Heart left ventricle (tissue), 16 donors: ENCODE data around the gene ATG4A. TPM values are rescaled to one million over a fixed set of nuclear protein-coding genes. Genes with fewer than 3 reads are reported as not detected.

Experiments
- ATAC-seq, 4 donors: fragments of 200-7000 bp; cut with Tn5 transposase; one replicate each; pipeline ENCODE4 v1.9.1; 2020 to 2022; ENCODE audit warnings: moderate library complexity in 4 of 4, mild to moderate bottlenecking in 3 of 4, moderate number of reproducible peaks in 1 of 4
- DNase-seq, 5 donors: peaks; one replicate each; pipeline ENCODE4 v3.0.0-alpha.2; 2020
- H3K27ac ChIP-seq, 12 donors: fragments of 200-600 bp; sonication (generic) in 4 of 12; one replicate each; pipeline versions ENCODE4 v1.5.0 to v1.8.0; 2016 to 2022; ENCODE audit warnings: mild to moderate bottlenecking in 2 of 12
- H3K27me3 ChIP-seq, 9 donors: fragments of 200-600 bp; sonication (generic) in 2 of 9; one replicate each; pipeline versions ENCODE4 v1.5.1 to v1.8.0; 2016 to 2022; ENCODE audit warnings: mild to moderate bottlenecking in 3 of 9
- H3K36me3 ChIP-seq, 9 donors: fragments of 200-600 bp; sonication (generic) in 2 of 9; one replicate each; pipeline versions ENCODE4 v1.5.0 to v1.8.0; 2018 to 2022; ENCODE audit warnings: mild to moderate bottlenecking in 2 of 9
- H3K4me1 ChIP-seq, 12 donors: fragments of 200-600 bp; sonication (generic) in 4 of 12; one replicate each; pipeline versions ENCODE4 v1.5.0 to v1.8.0; 2016 to 2022; ENCODE audit warnings: mild to moderate bottlenecking in 3 of 12
- H3K4me3 ChIP-seq, 12 donors: fragments of 200-600 bp; sonication (generic) in 4 of 12; one replicate each; pipeline versions ENCODE4 v1.5.0 to v1.8.0; 2017 to 2022; ENCODE audit warnings: mild to moderate bottlenecking in 9 of 12, moderate library complexity in 4 of 12
- H3K9me3 ChIP-seq, 12 donors: fragments of 200-600 bp; sonication (generic) in 4 of 12; one replicate each; pipeline versions ENCODE4 v1.5.0 to v1.8.0; 2016 to 2022; ENCODE audit warnings: mild to moderate bottlenecking in 1 of 12
- POLR2A ChIP-seq, 2 donors: fragments of 450-650 bp; IDR thresholded peaks; one replicate each; pipeline ENCODE4 v1.6.1; 2017; ENCODE audit warnings: antibody characterized with exemption in 2 of 2, mild to moderate bottlenecking in 2 of 2, moderate library complexity in 2 of 2
- WGBS, 4 donors: extraction: QIAGEN DNeasy Blood & Tissue Kit in 2 of 4; methylation state at CpG; one replicate each; pipeline versions ENCODE4 v1.1.5 to v1.1.7; 2013 to 2018; 5-methylcytosine and 5-hydroxymethylcytosine counted together
- intact Hi-C, 10 donors: fragments of 100-400 bp; cut with DNase I; formaldehyde crosslinking; loops; one replicate each; pipeline versions ENCODE4 v1.11.1 to v1.14.2; 2022
- polyA plus RNA-seq, 2 donors: library from polyadenylated mRNA; stranded (reverse); fragments of 200-250 nt; gene quantifications; one replicate each; pipeline ENCODE4 v1.2.3, GENCODE V29; 2013
- total RNA-seq, 9 donors: library from RNA; depleted of rRNA in 2 of 9; stranded (reverse); fragments of >200 nt in 2 of 9; fragmentation: NEBNext Ultra II Directional in 3 of 9; extraction: Animal tissue kit (Norgen Biotek cat#: 25700) in 3 of 9; gene quantifications; one replicate each; pipeline versions ENCODE4 v1.1.0 to v1.2.4, GENCODE V29; 2016 to 2023
- TF ChIP-seq, protein P1 (sequence below), 12 donors: fragments of 200-600 bp; sonication (generic) in 4 of 12; IDR thresholded peaks; one replicate each; pipeline versions ENCODE4 v1.5.0 to v1.8.0; 2018 to 2022; ENCODE audit warnings: antibody characterized with exemption in 12 of 12, mild to moderate bottlenecking in 5 of 12
- donor health status: ischemic (EF 13 %, LVEDD 7.1; RV severe dilation, severe dysfunction).
- donor health status: healthy with polysubstance abuse.
- donor health status: DM: no; HTN: yes; CAD: no.
- donor health status: DM: no; HTN: no; CAD: no.
- donor health status: ischemic (EF 25% LVEDD 6.9; RV normal size, moderate dysfunction).
- donor health status: ischemic (EF 25% LVEDD 5.7; RV mildly dilated, moderate dysfunction).
- donor health status: healthy.
- donor health status: DM: yes; HTN: yes; CAD: no.
- donor health status: ischemic (EF 35%, LVEDD 5.7; RV mildly dilated, moderate dysfunction).
- donor health status: nonischemic (EF 11% LVEDD 7.7; RV severe dilation, severe dysfunction).
- donor health status: DM: yes; HTN: yes; CAD: no.
- donor health status: PGD.
- donor health status: ischemic (EF 29% LVEDD 5.4; RV normal size, mild dysfunction).
- donor health status: nonischemic (EF 23%, LVEDD 6.1; RV moderate dilation, normal function).

The ATG4A gene
- total and polyA plus RNA-seq, 11 donors: 11.0 to 22.7 (median 18.0) TPM

DNA sequence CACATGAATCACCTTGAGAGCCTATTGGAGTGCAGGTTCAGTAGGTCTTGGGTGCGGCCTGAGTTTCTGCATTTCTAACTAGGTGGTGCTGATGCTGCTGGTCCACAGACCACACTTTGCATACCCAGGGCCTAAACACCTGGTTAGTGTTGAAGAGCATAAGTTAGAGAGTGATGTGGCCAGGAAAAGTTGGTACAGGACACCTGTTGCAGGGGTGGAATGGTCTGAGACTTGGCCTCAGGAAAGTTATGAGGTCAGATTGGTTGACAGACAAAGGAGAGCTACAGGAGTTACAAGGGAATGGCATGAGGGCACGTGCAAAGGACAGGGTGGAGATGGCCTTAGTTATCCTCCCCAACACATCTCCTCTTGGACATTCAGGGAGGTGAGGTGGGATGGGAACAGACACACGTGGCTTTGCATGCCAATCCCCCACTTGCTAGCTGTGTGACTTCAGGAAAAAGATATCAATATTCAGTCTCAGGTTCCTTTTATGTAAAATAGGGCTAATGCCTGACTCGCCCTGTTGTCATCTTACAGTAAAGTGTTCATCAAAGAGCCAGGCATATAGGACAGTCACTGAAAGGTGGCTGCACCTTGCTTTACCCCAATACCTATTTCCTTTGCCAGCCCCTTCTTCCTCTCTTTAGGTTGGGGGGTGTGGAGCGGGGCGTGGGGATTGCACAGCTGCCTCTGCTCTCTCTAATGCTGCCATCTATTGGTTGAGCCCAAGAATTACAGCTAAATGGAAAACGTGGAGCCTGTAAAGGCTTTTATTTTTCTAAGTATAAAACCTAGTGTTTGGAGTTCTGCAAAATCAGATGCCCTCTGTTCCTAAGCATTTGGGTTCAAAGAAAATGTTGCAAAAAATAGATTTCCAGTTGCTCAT is 47.5 kb downstream of the ATG4A start:
- DNase-seq: no peak
- Histone ChIP-seq H3K27ac (no peak overlapping the region), H3K36me3 (peaks cover 0 to 59% (median 33%) of the 10 kb centered on the region in 9 donors), H3K4me1 (no peaks in the 10 kb centered on the region), H3K9me3 (no peaks in the 10 kb centered on the region), H3K4me3 (no peak overlapping the region), H3K27me3 (no peaks in the 10 kb centered on the region)
- TF ChIP-seq, protein P1, sequence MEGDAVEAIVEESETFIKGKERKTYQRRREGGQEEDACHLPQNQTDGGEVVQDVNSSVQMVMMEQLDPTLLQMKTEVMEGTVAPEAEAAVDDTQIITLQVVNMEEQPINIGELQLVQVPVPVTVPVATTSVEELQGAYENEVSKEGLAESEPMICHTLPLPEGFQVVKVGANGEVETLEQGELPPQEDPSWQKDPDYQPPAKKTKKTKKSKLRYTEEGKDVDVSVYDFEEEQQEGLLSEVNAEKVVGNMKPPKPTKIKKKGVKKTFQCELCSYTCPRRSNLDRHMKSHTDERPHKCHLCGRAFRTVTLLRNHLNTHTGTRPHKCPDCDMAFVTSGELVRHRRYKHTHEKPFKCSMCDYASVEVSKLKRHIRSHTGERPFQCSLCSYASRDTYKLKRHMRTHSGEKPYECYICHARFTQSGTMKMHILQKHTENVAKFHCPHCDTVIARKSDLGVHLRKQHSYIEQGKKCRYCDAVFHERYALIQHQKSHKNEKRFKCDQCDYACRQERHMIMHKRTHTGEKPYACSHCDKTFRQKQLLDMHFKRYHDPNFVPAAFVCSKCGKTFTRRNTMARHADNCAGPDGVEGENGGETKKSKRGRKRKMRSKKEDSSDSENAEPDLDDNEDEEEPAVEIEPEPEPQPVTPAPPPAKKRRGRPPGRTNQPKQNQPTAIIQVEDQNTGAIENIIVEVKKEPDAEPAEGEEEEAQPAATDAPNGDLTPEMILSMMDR (IDR thresholded peaks at IDR 0.05): peak; percentile 24 to 56 (median 44)
- no peak for TF ChIP-seq POLR2A (IDR thresholded peaks at IDR 0.05)
- 60 to 79% (median 70%) methylated on average over 7 of the region's 7 CpGs for WGBS, 4 donors
- ATAC-seq: peak in 2 of 4 donors; percentile 30 to 34
- intact Hi-C loops: loop anchor here in 6 of 10 donors (2.0 to 10.0 kb wide), 4 partner anchors 54 to 122 kb away; no protein-coding TSS in a partner anchor

DNA sequence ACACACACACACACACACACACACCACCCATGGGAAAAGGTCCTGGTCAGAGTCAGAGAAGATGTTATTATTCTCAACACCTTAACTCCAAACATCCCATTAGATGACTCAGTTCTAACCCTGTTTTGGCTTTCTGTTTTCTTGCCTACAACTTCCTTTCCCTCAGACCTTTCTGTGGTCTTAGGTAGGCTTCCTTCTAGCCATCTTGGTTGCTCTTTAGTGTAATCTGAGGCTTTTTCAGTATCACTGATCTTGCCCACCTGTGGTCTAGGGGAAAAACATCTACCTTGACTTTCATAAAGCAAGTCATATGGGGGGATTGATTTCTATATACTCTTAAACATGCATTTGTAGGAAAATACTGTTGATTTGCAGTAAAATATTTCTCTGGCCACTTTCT is 56.9 kb downstream of the ATG4A start:
- Histone ChIP-seq H3K36me3 (peaks cover 0 to 54% (median 22%) of the 10 kb centered on the region in 9 donors), H3K27ac (no peak overlapping the region), H3K27me3 (peaks cover 0 to 5% (median 0%) of the 10 kb centered on the region in 9 donors), H3K4me1 (no peaks in the 10 kb centered on the region), H3K4me3 (no peak overlapping the region), H3K9me3 (no peaks in the 10 kb centered on the region)
- TF ChIP-seq, protein P1 (IDR thresholded peaks at IDR 0.05): no peak
- no peak for TF ChIP-seq POLR2A (IDR thresholded peaks at IDR 0.05)
- ATAC-seq (no peak), DNase-seq (no peak)
- intact Hi-C loops: no loop called here

DNA sequence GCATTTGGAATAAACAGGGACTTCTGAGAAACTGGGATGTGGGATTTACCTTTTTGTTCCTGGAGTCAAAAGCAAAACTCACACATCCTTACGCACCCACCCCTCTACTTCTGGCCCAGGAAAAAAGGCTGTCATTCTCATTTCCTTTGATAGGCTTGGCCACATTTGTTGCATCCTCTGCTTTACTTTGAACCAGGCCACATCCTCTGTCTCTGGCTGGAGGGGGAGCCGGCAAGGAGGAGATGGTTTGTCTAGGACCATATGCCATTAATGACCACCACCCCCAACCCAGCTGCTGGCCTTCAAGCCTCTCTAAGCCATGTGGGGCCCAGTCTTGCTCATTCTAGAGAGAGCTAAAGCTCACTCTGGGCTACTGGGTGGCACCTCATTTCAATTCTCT is 64.5 kb downstream of the ATG4A start:
- Histone ChIP-seq H3K4me1 (no peaks in the 10 kb centered on the region), H3K27ac (no peak overlapping the region), H3K9me3 (no peaks in the 10 kb centered on the region), H3K36me3 (peaks cover 0 to 42% (median 19%) of the 10 kb centered on the region in 9 donors), H3K27me3 (peaks cover 0 to 4% (median 0%) of the 10 kb centered on the region in 9 donors), H3K4me3 (no peak overlapping the region)
- no peak for TF ChIP-seq POLR2A (IDR thresholded peaks at IDR 0.05)
- TF ChIP-seq, protein P1 (IDR thresholded peaks at IDR 0.05): no peak
- intact Hi-C loops: loop anchor here in 1 of 10 donors (10.0 kb wide), 1 partner anchor 59 kb away; no protein-coding TSS in a partner anchor
- 68 to 88% (median 75%) methylated on average over 2 of the region's 2 CpGs for WGBS, 4 donors
- ATAC-seq (no peak), DNase-seq (no peak)

DNA sequence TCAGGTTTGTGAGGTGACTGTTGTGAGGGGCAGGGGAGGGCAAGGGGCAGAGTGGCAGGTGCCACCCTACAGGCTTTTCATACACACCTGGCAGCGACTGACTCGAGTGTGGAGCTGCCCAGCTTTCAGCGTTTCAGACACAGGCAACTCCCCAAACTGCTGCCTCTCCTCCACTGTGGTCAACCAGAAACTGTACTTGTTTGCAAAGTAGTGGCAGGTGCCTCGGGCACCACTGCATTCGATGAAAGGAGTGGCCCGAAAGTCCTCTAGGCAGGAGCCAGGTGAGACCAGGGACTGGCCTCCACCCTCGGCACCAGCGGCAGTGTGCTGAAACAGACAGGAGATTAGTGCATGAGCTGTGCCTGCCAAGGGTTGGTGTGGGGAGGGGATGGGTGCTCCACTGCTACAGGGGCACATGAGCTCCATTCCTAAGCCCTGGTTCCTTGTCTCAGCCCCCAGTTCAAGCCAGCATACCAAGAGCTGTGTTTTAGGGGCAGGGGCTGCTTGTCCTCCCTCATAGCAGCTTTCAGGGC is 65.4 kb downstream of the ATG4A start:
- intact Hi-C loops: loop anchor here in 1 of 10 donors (10.0 kb wide), 1 partner anchor 58 kb away; no protein-coding TSS in a partner anchor
- peaks cover 0 to 3% (median 0%) of the 10 kb centered on the region in 9 donors for H3K27me3 ChIP-seq
- ATAC-seq (no peak), DNase-seq (no peak)
- no peak for TF ChIP-seq POLR2A (IDR thresholded peaks at IDR 0.05)
- TF ChIP-seq, protein P1 (IDR thresholded peaks at IDR 0.05): no peak
- no peaks in the 10 kb centered on the region for H3K4me1 ChIP-seq
- H3K36me3 ChIP-seq: peaks cover 0 to 36% (median 18%) of the 10 kb centered on the region in 9 donors
- 73 to 98% (median 92%) methylated on average over 4 to 8 of the region's 8 CpGs for WGBS, 4 donors
- H3K4me3 ChIP-seq: no peak overlapping the region
- H3K27ac ChIP-seq: no peak overlapping the region
- no peaks in the 10 kb centered on the region for H3K9me3 ChIP-seq
